KMS-11 (cell line): ENCODE results near the gene IGF2R.

Experiments
- H2AFZ ChIP-seq: fragments of 200-600 bp; sonication (generic); 2 replicates; pipeline ENCODE4 v1.6.1; 2016; ENCODE audit warnings: antibody characterized with exemption, mixed run types, low read depth
- H3K27ac ChIP-seq: fragments of 200-600 bp; sonication (generic); 2 replicates; pipeline ENCODE4 v1.6.1; 2016; ENCODE audit warnings: mild to moderate bottlenecking, mixed run types
- H3K27me3 ChIP-seq: fragments of 200-600 bp; sonication (generic); 2 replicates; pipeline ENCODE4 v1.6.1; 2017; ENCODE audit warnings: mild to moderate bottlenecking, low read depth, mixed run types, moderate library complexity; ENCODE audit not compliant: insufficient read depth
- H3K36me3 ChIP-seq: fragments of 200-600 bp; sonication (generic); 2 replicates; pipeline ENCODE4 v1.6.1; 2017; ENCODE audit warnings: mild to moderate bottlenecking, mixed run types; ENCODE audit not compliant: insufficient read depth
- H3K4me1 ChIP-seq: fragments of 200-600 bp; sonication (generic); 2 replicates; pipeline ENCODE4 v1.6.1; 2016; ENCODE audit warnings: mild to moderate bottlenecking, low read depth, mixed run types; ENCODE audit not compliant: poor library complexity, severe bottlenecking
- H3K4me2 ChIP-seq: fragments of 200-600 bp; sonication (generic); 2 replicates; pipeline ENCODE4 v1.7.0; 2016; ENCODE audit warnings: mild to moderate bottlenecking, mixed run types
- H3K4me3 ChIP-seq: fragments of 200-600 bp; sonication (generic); IDR thresholded peaks from 2 replicates; pipeline ENCODE4 v1.6.1; 2017; ENCODE audit warnings: low read depth, low read length, mixed read lengths; ENCODE audit not compliant: insufficient read depth
- H3K79me2 ChIP-seq: fragments of 200-600 bp; sonication (generic); 2 replicates; pipeline ENCODE4 v1.6.1; 2016; ENCODE audit warnings: low read depth, mixed run types; ENCODE audit not compliant: insufficient read depth
- H3K9ac ChIP-seq: fragments of 200-600 bp; sonication (generic); 2 replicates; pipeline ENCODE4 v1.6.1; 2016; ENCODE audit warnings: mild to moderate bottlenecking, mixed run types
- H4K20me1 ChIP-seq: fragments of 200-600 bp; sonication (generic); 2 replicates; pipeline ENCODE4 v1.6.1; 2016; ENCODE audit warnings: mild to moderate bottlenecking, mixed run types; ENCODE audit not compliant: insufficient read depth
- CTCF ChIP-seq: fragments of 200-600 bp; sonication (generic); conservative IDR thresholded peaks from 2 replicates; pipeline ENCODE4 v1.6.1; 2017; ENCODE audit warnings: low read depth, mild to moderate bottlenecking, antibody characterized with exemption, low read length, moderate library complexity, mixed read lengths

IGF2R gene

DNA sequence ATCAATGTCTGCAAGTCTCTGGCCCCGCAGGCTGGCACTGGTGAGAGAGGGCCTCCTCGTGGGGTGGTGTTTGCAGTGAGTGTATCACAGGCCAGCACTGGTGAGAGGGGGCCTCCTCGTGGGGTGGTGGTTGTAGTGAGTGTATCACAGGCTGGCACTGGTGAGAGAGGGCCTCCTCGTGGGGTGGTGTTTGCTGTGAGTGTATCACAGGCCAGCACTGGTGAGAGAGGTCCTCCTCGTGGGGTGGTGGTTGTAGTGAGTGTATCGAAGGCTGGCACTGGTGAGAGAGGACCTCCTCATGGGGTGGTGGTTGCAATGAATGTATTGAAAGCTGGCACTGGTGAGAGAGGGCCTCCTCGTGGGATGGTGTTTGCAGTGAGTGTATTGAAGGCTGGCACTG, 99.5 kb downstream of the IGF2R start:
- Histone ChIP-seq H4K20me1 (no peaks in the 10 kb centered on the region), H3K4me2 (peak overlapping the region; percentile 76), H3K4me3 (no peak overlapping the region)

GRCh38 chr6:160069050-160069454, 100.2 kb downstream of the IGF2R start:
- Histone ChIP-seq H3K27ac (peak overlapping the region; percentile 16; the same call in 1 of the 2 replicates), H3K4me1 (peaks cover 48% of the 10 kb centered on the region), H3K79me2 (no peaks in the 10 kb centered on the region), H3K27me3 (no peaks in the 10 kb centered on the region), H3K4me2 (peak overlapping the region; percentile 76), H3K4me3 (no peak overlapping the region), H4K20me1 (no peaks in the 10 kb centered on the region), H3K36me3 (peaks cover 9% of the 10 kb centered on the region; the same call in 1 of the 2 replicates), H2AFZ (no peak overlapping the region), H3K9ac (no peak overlapping the region)
- no peak for TF ChIP-seq CTCF

More for the DNA sequence above, 99.5 kb downstream of the IGF2R start:
- TF ChIP-seq CTCF = no peak
- Histone ChIP-seq H3K4me1 (peaks cover 48% of the 10 kb centered on the region), H2AFZ (no peak overlapping the region), H3K27me3 (no peaks in the 10 kb centered on the region), H3K9ac (no peak overlapping the region), H3K27ac (peak overlapping the region; percentile 16; the same call in 1 of the 2 replicates), H3K79me2 (no peaks in the 10 kb centered on the region), H3K36me3 (peaks cover 9% of the 10 kb centered on the region; the same call in 1 of the 2 replicates)

DNA sequence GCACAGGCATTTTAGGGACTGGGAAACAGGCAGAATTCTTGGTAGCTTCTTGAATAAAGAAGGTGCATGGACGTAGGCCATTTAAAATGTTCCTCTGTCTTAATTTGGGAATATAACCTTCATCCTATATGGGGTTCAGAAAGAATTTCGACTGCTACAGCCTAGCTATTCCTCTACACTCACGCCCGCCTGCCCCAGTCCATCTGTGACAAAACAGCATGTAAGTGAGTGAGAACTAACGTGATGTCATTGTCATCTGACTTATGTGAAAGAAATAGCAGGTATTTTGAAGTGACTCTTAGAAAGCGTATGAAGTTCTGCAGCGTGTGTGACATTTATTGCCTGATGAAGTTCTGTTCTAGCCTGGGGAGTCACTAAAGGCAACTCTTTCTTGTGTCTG, 100.6 kb downstream of the IGF2R start:
- Histone ChIP-seq H4K20me1 (no peaks in the 10 kb centered on the region), H3K4me1 (peaks cover 48% of the 10 kb centered on the region), H3K79me2 (no peaks in the 10 kb centered on the region), H3K9ac (no peak overlapping the region), H3K4me3 (no peak overlapping the region), H3K27me3 (no peaks in the 10 kb centered on the region), H2AFZ (no peak overlapping the region), H3K36me3 (peaks cover 8% of the 10 kb centered on the region; the same call in 1 of the 2 replicates), H3K27ac (peak overlapping the region; percentile 2; the same call in 1 of the 2 replicates), H3K4me2 (peak overlapping the region; percentile 76)
- no peak for TF ChIP-seq CTCF

GRCh38 chr6:160070427-160070826, 101.5 kb downstream of the IGF2R start:
- Histone ChIP-seq H2AFZ (no peak overlapping the region), H4K20me1 (no peaks in the 10 kb centered on the region), H3K36me3 (peaks cover 4% of the 10 kb centered on the region; the same call in 1 of the 2 replicates), H3K4me3 (no peak overlapping the region), H3K79me2 (no peaks in the 10 kb centered on the region), H3K27me3 (no peaks in the 10 kb centered on the region), H3K27ac (no peak overlapping the region), H3K4me1 (peaks cover 48% of the 10 kb centered on the region), H3K9ac (no peak overlapping the region), H3K4me2 (peak overlapping the region; percentile 76; the same call in 1 of the 2 replicates)
- no peak for TF ChIP-seq CTCF
